ENCODE measurements around the gene CASP10. TPM values are rescaled to one million over a fixed set of nuclear protein-coding genes. Genes with fewer than 3 reads are reported as not detected.

The CASP10 gene
- polyA plus RNA-seq, 1 of the 3 experiments (the other 2 are of a cell fraction) = 0.12 TPM

DNA sequence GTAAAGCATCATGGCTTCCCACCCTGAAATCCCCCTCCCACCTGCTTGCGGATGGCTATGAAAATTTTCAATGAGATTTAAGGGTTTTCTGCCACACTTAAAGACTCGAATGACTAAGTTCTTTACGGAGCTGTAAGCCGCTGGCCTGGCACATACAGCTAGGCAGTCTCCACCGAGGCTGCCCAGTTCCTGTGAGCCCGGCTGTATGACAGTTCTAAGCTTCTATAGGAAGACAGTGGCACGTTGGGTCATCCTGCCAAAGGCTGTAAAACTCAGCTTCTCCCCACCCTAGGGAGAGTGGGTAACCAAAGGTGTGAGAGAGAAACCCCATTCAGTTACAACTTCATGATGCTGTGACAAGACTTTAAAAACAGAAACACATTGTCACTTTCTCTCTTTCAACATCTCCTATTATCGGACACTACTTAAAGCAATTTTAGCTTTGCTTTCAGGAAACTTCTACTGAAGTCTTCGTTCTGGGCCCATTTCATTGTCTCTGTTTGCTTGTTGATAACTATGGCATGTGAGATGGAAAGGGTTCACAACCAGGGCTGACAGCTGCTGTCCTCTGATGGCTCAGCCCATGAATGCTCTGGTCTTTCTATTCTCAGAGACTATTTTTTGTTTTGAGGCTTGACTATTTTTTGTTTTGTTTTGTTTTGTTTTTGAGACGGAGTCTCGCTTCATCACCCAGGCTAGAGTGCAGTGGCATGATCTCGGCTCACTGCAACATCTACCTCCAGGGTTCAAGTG is 84.5 kb downstream of the CASP10 start:
- TF ChIP-seq, protein P1, sequence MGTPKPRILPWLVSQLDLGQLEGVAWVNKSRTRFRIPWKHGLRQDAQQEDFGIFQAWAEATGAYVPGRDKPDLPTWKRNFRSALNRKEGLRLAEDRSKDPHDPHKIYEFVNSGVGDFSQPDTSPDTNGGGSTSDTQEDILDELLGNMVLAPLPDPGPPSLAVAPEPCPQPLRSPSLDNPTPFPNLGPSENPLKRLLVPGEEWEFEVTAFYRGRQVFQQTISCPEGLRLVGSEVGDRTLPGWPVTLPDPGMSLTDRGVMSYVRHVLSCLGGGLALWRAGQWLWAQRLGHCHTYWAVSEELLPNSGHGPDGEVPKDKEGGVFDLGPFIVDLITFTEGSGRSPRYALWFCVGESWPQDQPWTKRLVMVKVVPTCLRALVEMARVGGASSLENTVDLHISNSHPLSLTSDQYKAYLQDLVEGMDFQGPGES (IDR thresholded peaks at IDR 0.05; ENCODE audit: low read depth, low read length) = no peak
- no peak for TF ChIP-seq NFIC (IDR thresholded peaks at IDR 0.05; ENCODE audit: borderline replicate concordance)
- TF ChIP-seq GATA2 (CRISPR knock-in tag; IDR thresholded peaks at IDR 0.05) = no peak
- no peak for TF ChIP-seq SMC3 (IDR thresholded peaks at IDR 0.05; ENCODE audit: low read depth, low read length)
- no peak for TF ChIP-seq TEAD4 (IDR thresholded peaks at IDR 0.05; ENCODE audit: borderline replicate concordance, insufficient read depth)
- TF ChIP-seq, protein P2, sequence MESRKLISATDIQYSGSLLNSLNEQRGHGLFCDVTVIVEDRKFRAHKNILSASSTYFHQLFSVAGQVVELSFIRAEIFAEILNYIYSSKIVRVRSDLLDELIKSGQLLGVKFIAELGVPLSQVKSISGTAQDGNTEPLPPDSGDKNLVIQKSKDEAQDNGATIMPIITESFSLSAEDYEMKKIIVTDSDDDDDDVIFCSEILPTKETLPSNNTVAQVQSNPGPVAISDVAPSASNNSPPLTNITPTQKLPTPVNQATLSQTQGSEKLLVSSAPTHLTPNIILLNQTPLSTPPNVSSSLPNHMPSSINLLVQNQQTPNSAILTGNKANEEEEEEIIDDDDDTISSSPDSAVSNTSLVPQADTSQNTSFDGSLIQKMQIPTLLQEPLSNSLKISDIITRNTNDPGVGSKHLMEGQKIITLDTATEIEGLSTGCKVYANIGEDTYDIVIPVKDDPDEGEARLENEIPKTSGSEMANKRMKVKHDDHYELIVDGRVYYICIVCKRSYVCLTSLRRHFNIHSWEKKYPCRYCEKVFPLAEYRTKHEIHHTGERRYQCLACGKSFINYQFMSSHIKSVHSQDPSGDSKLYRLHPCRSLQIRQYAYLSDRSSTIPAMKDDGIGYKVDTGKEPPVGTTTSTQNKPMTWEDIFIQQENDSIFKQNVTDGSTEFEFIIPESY (IDR thresholded peaks at IDR 0.05; ENCODE audit: borderline replicate concordance, low read depth) = no peak

DNA sequence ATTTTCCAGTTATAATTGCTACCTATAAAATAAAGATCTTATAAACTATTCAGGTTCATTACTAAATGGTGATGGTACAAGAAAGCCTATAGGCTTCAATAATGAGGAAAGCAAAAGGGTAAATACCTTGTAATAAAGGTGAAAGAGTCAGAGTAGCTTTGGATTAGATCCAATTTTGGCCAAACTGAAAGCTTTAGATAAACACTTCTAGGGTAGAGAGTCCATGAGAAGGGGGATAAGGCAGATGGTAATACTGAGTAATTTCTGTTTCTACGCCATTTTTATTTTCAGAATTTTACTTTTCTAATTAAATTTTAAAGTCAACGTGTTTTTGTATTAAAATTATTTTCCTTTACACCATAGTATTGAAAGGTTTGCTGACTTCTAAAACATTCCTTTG is 86.8 kb downstream of the CASP10 start:
- Histone ChIP-seq H3K27ac (ENCODE audit: low read depth in 2 of 2, low read length in 1 of 2) (no peak overlapping the region), H3K79me2 (ENCODE audit: insufficient read depth) (no peaks in the 10 kb centered on the region), H3K9me3 (no peaks in the 10 kb centered on the region), H3K27me3 (ENCODE audit: insufficient read depth) (no peaks in the 10 kb centered on the region), H3K36me3 (replicated peaks in 1 of 2; ENCODE audit: control insufficient read depth in 1 of 2, insufficient read depth in 2 of 2, low read length in 1 of 2) (peaks cover 8 to 19% of the 10 kb centered on the region in 2 experiments), H3K4me2 (no peak overlapping the region), H3K9ac (no peak overlapping the region), H3F3A (replicated peaks; ENCODE audit: insufficient read depth) (no peaks in the 10 kb centered on the region), H3K4me1 (ENCODE audit: control insufficient read depth in 1 of 2, insufficient read depth in 2 of 2, low read depth in 1 of 2, low read length in 1 of 2) (no peaks in the 10 kb centered on the region), H3K4me3 (ENCODE audit: low read depth in 2 of 2, low read length in 1 of 2) (no peak overlapping the region), H2AFZ (ENCODE audit: low read depth) (no peak overlapping the region), H3K9me2 (no peaks in the 10 kb centered on the region), H4K20me1 (ENCODE audit: insufficient read depth) (no peaks in the 10 kb centered on the region)
- no peak for DNase-seq
- WGBS (ENCODE audit: low lambda C conversion rate) = 94% methylated on average over 2 of the region's 2 CpGs
- ChIA-PET POLR2A (no interaction called here), CTCF (no interaction called here)
- TF ChIP-seq YY1 (IDR thresholded peaks at IDR 0.05; ENCODE audit: low read depth) (no peak), POLR2AphosphoS5 (IDR thresholded peaks at IDR 0.05; ENCODE audit: low read depth, low read length) (no peak), TEAD4 (IDR thresholded peaks at IDR 0.05; ENCODE audit: borderline replicate concordance, insufficient read depth) (no peak), RAD21 (IDR thresholded peaks at IDR 0.05; ENCODE audit: low read length) (no peak)

More for the DNA sequence above, 84.5 kb downstream of the CASP10 start:
- 93% methylated on average over 12 of the region's 12 CpGs for WGBS (ENCODE audit: low lambda C conversion rate)
- Histone ChIP-seq H3K36me3 (replicated peaks in 1 of 2; ENCODE audit: control insufficient read depth in 1 of 2, insufficient read depth in 2 of 2, low read length in 1 of 2) (peaks cover 3 to 7% of the 10 kb centered on the region in 2 experiments), H3K9me3 (no peaks in the 10 kb centered on the region), H3K9me2 (no peaks in the 10 kb centered on the region), H3K4me2 (no peak overlapping the region), H4K20me1 (ENCODE audit: insufficient read depth) (no peaks in the 10 kb centered on the region), H3K4me1 (ENCODE audit: control insufficient read depth in 1 of 2, insufficient read depth in 2 of 2, low read depth in 1 of 2, low read length in 1 of 2) (peaks cover 0 to 11% of the 10 kb centered on the region in 2 experiments; a peak in 1 of 4 replicates), H3K4me3 (ENCODE audit: low read depth in 2 of 2, low read length in 1 of 2) (no peak overlapping the region), H3K27ac (ENCODE audit: low read depth in 2 of 2, low read length in 1 of 2) (no peak overlapping the region), H3K27me3 (ENCODE audit: insufficient read depth) (no peaks in the 10 kb centered on the region), H2AFZ (ENCODE audit: low read depth) (no peak overlapping the region), H3K79me2 (ENCODE audit: insufficient read depth) (peaks cover 16% of the 10 kb centered on the region), H3K9ac (no peak overlapping the region), H3F3A (replicated peaks; ENCODE audit: insufficient read depth) (peaks cover 5% of the 10 kb centered on the region)
- ChIA-PET CTCF (interaction anchor here (1.2 to 1.4 kb wide), 2 partner anchors 12 to 31 kb away, joined by 3 to 4 read pairs; no protein-coding TSS in a partner anchor), POLR2A (no interaction called here)
- no peak for DNase-seq

Data from SK-N-SH (cell line).